GM12875 (cell line): ENCODE results near the gene FBXO21.

Source experiments
- H3K4me3 ChIP-seq: one replicate; pipeline ENCODE4 v1.5.1; 2011; ENCODE audit warnings: low read depth, low read length, control low read depth
- CTCF ChIP-seq: IDR thresholded peaks from 2 replicates; pipeline ENCODE4 v1.5.1; 2011; ENCODE audit warnings: low read depth, mild to moderate bottlenecking, control low read depth, inconsistent platforms, low read length, moderate library complexity, borderline replicate concordance; ENCODE audit not compliant: insufficient read depth

Gene FBXO21

GRCh38 chr12:117126335-117126734 lies 63.9 kb downstream of the FBXO21 start:
- no peak overlapping the region for H3K4me3 ChIP-seq
- no peak for TF ChIP-seq CTCF

- TF ChIP-seq CTCF = no peak
- no peak overlapping the region for H3K4me3 ChIP-seq
Measured at GRCh38 chr12:117125767-117126166, 64.5 kb downstream of the FBXO21 start.

GRCh38 chr12:117125272-117125613 lies 65.0 kb downstream of the FBXO21 start:
- TF ChIP-seq CTCF = no peak

GRCh38 chr12:117124421-117125271 lies 65.6 kb downstream of the FBXO21 start:
- H3K4me3 ChIP-seq = no peak overlapping the region
- TF ChIP-seq CTCF = no peak

More at GRCh38 chr12:117125272-117125613, 65.0 kb downstream of the FBXO21 start:
- no peak overlapping the region for H3K4me3 ChIP-seq

GRCh38 chr12:117121441-117121840 lies 68.8 kb downstream of the FBXO21 start:
- no peak overlapping the region for H3K4me3 ChIP-seq
- TF ChIP-seq CTCF = no peak

- no peak for TF ChIP-seq CTCF
- H3K4me3 ChIP-seq = no peak overlapping the region
Measured at GRCh38 chr12:117120787-117121186, 69.5 kb downstream of the FBXO21 start.

- TF ChIP-seq CTCF = peak; percentile 72
- no peak overlapping the region for H3K4me3 ChIP-seq
Measured at GRCh38 chr12:117119592-117120198, 70.6 kb downstream of the FBXO21 start.
